IMR-90 (cell line): ENCODE measurements around the gene PRELP. TPM values are rescaled to one million over a fixed set of nuclear protein-coding genes. Genes with fewer than 3 reads are reported as not detected.

Source experiments
- ATAC-seq: fragments of 200-7000 bp; cut with Tn5 transposase; 2 replicates; pipeline ENCODE4 v1.9.1; 2020; ENCODE audit warnings: low read depth, mild to moderate bottlenecking, moderate library complexity
- BruUV-seq: library from RNA; stranded (reverse); fragments of 400-500 nt; replicated peaks from 2 replicates; lab custom pipeline; 2021; lab: Mats Ljungman, UMichigan
- CTCF ChIA-PET: fragments of 300-600 bp; formaldehyde crosslinking; extraction: SDS; loops from one replicate; lab custom pipeline; 2021; ENCODE audit warnings: antibody characterized with exemption; lab: Yijun Ruan, JAX
- POLR2A ChIA-PET: fragments of 300-600 bp; sonication (Branson Sonifier 250); formaldehyde crosslinking; loops from one replicate; lab custom pipeline; 2022; ENCODE audit warnings: antibody characterized with exemption; ENCODE audit not compliant: unreplicated experiment; lab: Charles Lee
- DNase-seq: peaks from one replicate; pipeline ENCODE4 v3.0.0; 2013
- H2AFZ ChIP-seq: replicated peaks from 2 replicates; pipeline ENCODE3; 2013; ENCODE audit warnings: low read length, mild to moderate bottlenecking; ENCODE audit not compliant: poor library complexity
- H2AK5ac ChIP-seq: 2 replicates; pipeline ENCODE4 v1.6.1; 2013; ENCODE audit warnings: low read depth, low read length, inconsistent platforms
- H2AK9ac ChIP-seq: replicated peaks from 2 replicates; pipeline ENCODE3; 2013; ENCODE audit warnings: mild to moderate bottlenecking, low read depth, low read length, moderate library complexity; ENCODE audit not compliant: poor library complexity
- H2BK120ac ChIP-seq: 2 replicates; pipeline ENCODE4 v1.6.1; 2013; ENCODE audit warnings: low read depth, low read length, inconsistent platforms
- H2BK15ac ChIP-seq: 3 replicates; pipeline ENCODE4 v1.6.1; 2013; ENCODE audit warnings: low read depth, low read length, inconsistent platforms
- H2BK20ac ChIP-seq: 2 replicates; pipeline ENCODE4 v1.6.1; 2013; ENCODE audit warnings: low read depth, mild to moderate bottlenecking, inconsistent platforms, low read length, moderate library complexity
- H2BK5ac ChIP-seq: 2 replicates; pipeline ENCODE4 v1.6.1; 2013; ENCODE audit warnings: mild to moderate bottlenecking, low read depth, low read length, inconsistent platforms; ENCODE audit not compliant: poor library complexity, severe bottlenecking
- H3K14ac ChIP-seq: replicated peaks from 2 replicates; pipeline ENCODE4 v1.6.1; 2013; ENCODE audit warnings: low read depth, low read length, inconsistent platforms
- H3K18ac ChIP-seq: 2 replicates; pipeline ENCODE4 v1.6.1; 2013; ENCODE audit warnings: low read depth, low read length, control low read depth
- H3K23ac ChIP-seq: 2 replicates; pipeline ENCODE4 v1.6.1; 2013; ENCODE audit warnings: low read depth, low read length, inconsistent platforms
- H3K27ac ChIP-seq: 2 replicates; pipeline ENCODE4 v1.5.1; 2013; ENCODE audit warnings: mild to moderate bottlenecking, control low read depth, low read length; ENCODE audit not compliant: insufficient read depth
- H3K27me3 ChIP-seq: 2 replicates; pipeline ENCODE4 v1.6.1; 2013; ENCODE audit warnings: low read length; ENCODE audit not compliant: control insufficient read depth, insufficient read depth
- H3K36me3 ChIP-seq: 2 replicates; pipeline ENCODE4 v1.6.1; 2013; ENCODE audit warnings: low read length, mixed read lengths; ENCODE audit not compliant: control insufficient read depth, insufficient read depth
- H3K4ac ChIP-seq: 2 replicates; pipeline ENCODE4 v1.6.1; 2013; ENCODE audit warnings: low read depth, low read length, inconsistent platforms
- H3K4me1 ChIP-seq: 2 replicates; pipeline ENCODE4 v1.6.1; 2013; ENCODE audit warnings: low read length, mixed read lengths; ENCODE audit not compliant: control insufficient read depth, insufficient read depth
- H3K4me2 ChIP-seq: 2 replicates; pipeline ENCODE4 v1.6.1; 2013; ENCODE audit warnings: low read depth, mild to moderate bottlenecking, control low read depth, low read length, moderate library complexity
- H3K4me3 ChIP-seq: 2 replicates; pipeline ENCODE4 v1.5.1; 2013; ENCODE audit warnings: low read depth, mild to moderate bottlenecking, control low read depth, low read length, moderate library complexity; ENCODE audit not compliant: insufficient read depth
- H3K56ac ChIP-seq: 2 replicates; pipeline ENCODE4 v1.6.1; 2013; ENCODE audit warnings: low read length, inconsistent platforms; ENCODE audit not compliant: insufficient read depth; ENCODE audit errors: extremely low read depth
- H3K79me1 ChIP-seq, 2 experiments: 2 replicates each; pipeline ENCODE4 v1.6.1; 2013; ENCODE audit warnings: low read length in 2 of 2, inconsistent platforms in 1 of 2, low read depth in 1 of 2
- H3K9ac ChIP-seq: 2 replicates; pipeline ENCODE4 v1.6.1; 2013; ENCODE audit warnings: low read depth, low read length, control low read depth
- H3K9me1 ChIP-seq: 2 replicates; pipeline ENCODE4 v1.6.1; 2013; ENCODE audit warnings: low read length, inconsistent platforms; ENCODE audit not compliant: insufficient read depth
- H3K9me3 ChIP-seq: 2 replicates; pipeline ENCODE4 v1.6.1; 2013; ENCODE audit warnings: low read length; ENCODE audit not compliant: control insufficient read depth, insufficient read depth
- H4K20me1 ChIP-seq: 2 replicates; pipeline ENCODE4 v1.6.1; 2013; ENCODE audit warnings: low read length, inconsistent platforms; ENCODE audit not compliant: insufficient read depth
- H4K5ac ChIP-seq: 2 replicates; pipeline ENCODE4 v1.6.1; 2013; ENCODE audit warnings: mild to moderate bottlenecking, low read depth, low read length, control low read depth
- H4K8ac ChIP-seq, 2 experiments: 2 replicates each; pipeline ENCODE4 v1.6.1; 2013; ENCODE audit warnings: low read depth in 2 of 2, low read length in 2 of 2, control low read depth in 1 of 2, inconsistent platforms in 1 of 2
- H4K91ac ChIP-seq: 2 replicates; pipeline ENCODE4 v1.6.1; 2013; ENCODE audit warnings: low read depth, low read length, inconsistent platforms; ENCODE audit not compliant: insufficient read depth
- RAD21 ChIP-seq: IDR thresholded peaks from 2 replicates; pipeline ENCODE4 v1.6.1; 2012; ENCODE audit warnings: low read length, improper control_type of control experiment
- RFX5 ChIP-seq: IDR thresholded peaks from 2 replicates; pipeline ENCODE4 v1.8.0; 2012; ENCODE audit warnings: low read depth, mild to moderate bottlenecking, low read length, moderate library complexity
- WGBS, 2 experiments: methylation state at CpG; one replicate each; pipeline versions ENCODE4 v1.1.5 to v1.1.7; 2013; ENCODE audit warnings: missing lambda C conversion rate in 2 of 2; ENCODE audit not compliant: insufficient read length in 1 of 2; ENCODE audit errors: extremely low coverage in 2 of 2; 5-methylcytosine and 5-hydroxymethylcytosine counted together
- dilution Hi-C: fragments of 300-500 bp; cut with HindIII; formaldehyde crosslinking; loops from one replicate; pipeline ENCODE4 v1.14.3; 2018; ENCODE audit warnings: low sequenced_read_pairs; ENCODE audit not compliant: unreplicated experiment
- in situ Hi-C: fragments of 300-500 bp; cut with MboI; formaldehyde crosslinking; loops from 3 replicates; pipeline ENCODE4 v1.14.3; 2019; ENCODE audit warnings: low sequenced_read_pairs, inconsistent platforms, mixed read lengths
- intact Hi-C: fragments of 100-400 bp; cut with micrococcal nuclease; formaldehyde crosslinking; loops from 2 replicates; pipeline ENCODE4 v1.10.0; 2022
- polyA plus RNA-seq, 3 experiments: library from polyadenylated mRNA; depleted of rRNA; stranded (reverse); fragments of >200 nt; gene quantifications; 2 replicates each; pipeline ENCODE4 v1.2.3, GENCODE V29; 2012; ENCODE audit warnings: low replicate concordance in 1 of 3
- total RNA-seq: library from RNA; depleted of rRNA; stranded (reverse); fragments of >200 nt; gene quantifications from 2 replicates; pipeline ENCODE4 v1.2.3, GENCODE V29; 2012

PRELP gene
- total and polyA plus RNA-seq, 2 of the 4 experiments (the other 2 are of a cell fraction), result 0.56 TPM; not detected in 1

DNA sequence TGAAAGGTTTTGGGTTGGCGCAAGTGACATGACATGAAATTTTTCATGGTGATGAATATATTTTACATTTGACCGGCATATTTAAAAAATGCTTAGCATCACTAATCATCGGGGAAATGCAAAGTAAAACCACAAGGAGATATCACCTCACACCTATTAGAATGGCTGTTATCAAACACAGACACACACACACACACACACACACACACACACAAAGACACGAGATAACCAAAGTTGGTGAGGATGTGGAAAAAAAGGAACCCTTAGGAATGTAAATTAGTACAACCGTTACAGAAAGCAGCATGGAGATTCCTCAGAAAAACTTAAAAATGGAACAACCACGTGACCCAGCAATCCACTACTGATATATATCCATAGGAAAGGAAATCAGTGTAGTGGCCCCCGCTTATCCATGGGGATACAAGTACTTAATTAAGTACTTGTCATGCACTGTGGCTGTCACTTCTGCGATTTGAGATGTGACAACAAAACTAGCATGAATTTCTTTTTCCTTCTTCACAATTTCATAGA, 15.9 kb upstream of the PRELP start:
- H2AK9ac ChIP-seq, result no peak overlapping the region
- H3K4ac ChIP-seq, result no peak overlapping the region
- H4K20me1 ChIP-seq, result no peaks in the 10 kb centered on the region
- no peak overlapping the region for H2AFZ ChIP-seq
- H3K14ac ChIP-seq, result no peak overlapping the region
- H3K18ac ChIP-seq, result no peak overlapping the region
- no peak overlapping the region for H4K8ac ChIP-seq
- in situ Hi-C loops (no loop called here), intact Hi-C loops (no loop called here), dilution Hi-C loops (no loop called here)
- H3K79me1 ChIP-seq, result no peaks in the 10 kb centered on the region
- no peak overlapping the region for H3K4me2 ChIP-seq
- H3K23ac ChIP-seq, result no peak overlapping the region
- TF ChIP-seq RFX5, result no peak
- TF ChIP-seq RAD21, result no peak
- H2BK120ac ChIP-seq, result no peak overlapping the region
- H2BK20ac ChIP-seq, result no peak overlapping the region
- BruUV-seq, result no TSS peak
- H3K9ac ChIP-seq, result no peak overlapping the region
- H3K4me1 ChIP-seq, result peaks cover 15% of the 10 kb centered on the region
- H3K4me3 ChIP-seq, result no peak overlapping the region
- H2BK15ac ChIP-seq, result no peak overlapping the region
- DNase-seq, result no peak
- no peaks in the 10 kb centered on the region for H3K9me1 ChIP-seq
- no CpG with 5 or more reads among the region's 8 CpGs for WGBS, 2 experiments
- ChIA-PET POLR2A (no interaction called here), CTCF (no interaction called here)
- peaks cover 7% of the 10 kb centered on the region for H3K27me3 ChIP-seq
- no peak for ATAC-seq
- H3K9me3 ChIP-seq, result no peaks in the 10 kb centered on the region
- no peaks in the 10 kb centered on the region for H3K36me3 ChIP-seq
- no peak overlapping the region for H2BK5ac ChIP-seq
- no peak overlapping the region for H4K5ac ChIP-seq
- no peak overlapping the region for H4K91ac ChIP-seq
- H3K27ac ChIP-seq, result no peak overlapping the region
- no peak overlapping the region for H3K56ac ChIP-seq
- H2AK5ac ChIP-seq, result no peak overlapping the region
